Left lung (tissue), 10 donors: ENCODE data around the gene CEACAM19. TPM values are rescaled to one million over a fixed set of nuclear protein-coding genes. Genes with fewer than 3 reads are reported as not detected.
A peak's percentile ranks its signal among the peaks of the same experiment; 100 is the strongest.
"Not testable (repeated sequence)": the region's sequence is repeated elsewhere in the genome, so short reads cannot be mapped to it uniquely, and the experiment has no call there.

Experiments used
- ATAC-seq: fragments of 200-7000 bp; cut with Tn5 transposase; one replicate; pipeline ENCODE4 v1.9.1; 2020; ENCODE audit warnings: moderate library complexity
- DNase-seq, 4 donors: peaks; one replicate each; pipeline ENCODE4 v3.0.0-alpha.2; 2013 to 2020
- H3K27ac ChIP-seq, 2 donors: fragments of 200-600 bp; sonication (generic) in 1 of 2; one replicate each; pipeline versions ENCODE4 v1.5.0 to v1.8.0; 2020 to 2021
- H3K27me3 ChIP-seq, 2 donors: fragments of 200-600 bp; sonication (generic) in 1 of 2; one replicate each; pipeline versions ENCODE4 v1.5.0 to v1.8.0; 2020 to 2021
- H3K36me3 ChIP-seq, 2 donors: fragments of 200-600 bp; sonication (generic) in 1 of 2; one replicate each; pipeline versions ENCODE4 v1.5.0 to v1.8.0; 2020 to 2021
- H3K4me1 ChIP-seq, 2 donors: fragments of 200-600 bp; one replicate each; pipeline ENCODE4 v1.8.0; 2021
- H3K4me3 ChIP-seq, 2 donors: fragments of 200-600 bp; sonication (generic) in 1 of 2; one replicate each; pipeline versions ENCODE4 v1.5.0 to v1.8.0; 2020 to 2021; ENCODE audit warnings: mild to moderate bottlenecking in 1 of 2
- H3K9me3 ChIP-seq, 2 donors: fragments of 200-600 bp; sonication (generic) in 1 of 2; one replicate each; pipeline versions ENCODE4 v1.5.0 to v1.8.0; 2020 to 2021
- CTCF ChIP-seq, 2 donors: fragments of 200-600 bp; sonication (generic) in 1 of 2; IDR thresholded peaks; one replicate each; pipeline versions ENCODE4 v1.5.0 to v1.8.0; 2021; ENCODE audit warnings: antibody characterized with exemption in 2 of 2
- intact Hi-C, 2 donors: fragments of 100-400 bp; cut with DNase I; formaldehyde crosslinking; loops; one replicate each; pipeline versions ENCODE4 v1.11.2 to v1.14.2; 2022
- polyA plus RNA-seq, 6 donors: library from polyadenylated mRNA; unstranded; fragments of 120-200 nt; gene quantifications; one replicate each; pipeline ENCODE4 v1.2.1, GENCODE V29; 2013; ENCODE audit not compliant: insufficient read length in 6 of 6
- total RNA-seq, 2 donors: library from RNA; stranded (reverse); fragmentation: NEBNext Ultra II Directional; extraction: Animal tissue kit (Norgen Biotek cat#: 25700); gene quantifications; one replicate each; pipeline ENCODE4 v1.2.1, GENCODE V29; 2021
- donor health status: DM: no; HTN: yes; CAD: no.
- donor health status: DM: no; HTN: no; CAD: no.

Gene CEACAM19
- total and polyA plus RNA-seq, 8 donors: 4.1 to 21.9 (median 14.6) TPM

- H3K9me3 ChIP-seq: no peaks in the 10 kb centered on the region
- H3K4me1 ChIP-seq: peaks cover 33 to 81% of the 10 kb centered on the region in 2 donors
- TF ChIP-seq CTCF (IDR thresholded peaks at IDR 0.05): no peak
- H3K36me3 ChIP-seq: no peaks in the 10 kb centered on the region
- intact Hi-C loops: no loop called here
- ATAC-seq: no peak
- no peak overlapping the region for H3K4me3 ChIP-seq
- H3K27ac ChIP-seq: no peak overlapping the region
- no peaks in the 10 kb centered on the region for H3K27me3 ChIP-seq
- no peak for DNase-seq
Measured at GRCh38 chr19:44720945-44721344, 49.7 kb downstream of the CEACAM19 start.

- H3K27ac ChIP-seq: peak overlapping the region in 1 of 2 donors; percentile 57
- H3K36me3 ChIP-seq, H3K27me3 ChIP-seq, intact Hi-C loops, H3K4me3 ChIP-seq, H3K9me3 ChIP-seq, DNase-seq, ATAC-seq: not testable (repeated sequence)
- peaks cover 33 to 86% of the 10 kb centered on the region in 2 donors for H3K4me1 ChIP-seq
Measured at GRCh38 chr19:44721369-44721768, 50.1 kb downstream of the CEACAM19 start.

- H3K27me3 ChIP-seq: no peaks in the 10 kb centered on the region
- H3K36me3 ChIP-seq: no peaks in the 10 kb centered on the region
- H3K27ac ChIP-seq: peak overlapping the region; percentile 39 to 57
- no peak overlapping the region for H3K4me3 ChIP-seq
- DNase-seq (peak in 1 of 4 donors; percentile 63), ATAC-seq (no peak)
- intact Hi-C loops: loop anchor here in 1 of 2 donors (2.0 kb wide), 1 partner anchor 50 kb away; no protein-coding TSS in a partner anchor
- peaks cover 33 to 89% of the 10 kb centered on the region in 2 donors for H3K4me1 ChIP-seq
- no peaks in the 10 kb centered on the region for H3K9me3 ChIP-seq
- TF ChIP-seq CTCF (IDR thresholded peaks at IDR 0.05): no peak
Measured at GRCh38 chr19:44722131-44723121, 51.1 kb downstream of the CEACAM19 start.

- Histone ChIP-seq H3K4me1 (peaks cover 30 to 86% of the 10 kb centered on the region in 2 donors), H3K27ac (peak overlapping the region in 1 of 2 donors; percentile 57), H3K36me3 (no peaks in the 10 kb centered on the region), H3K4me3 (no peak overlapping the region), H3K27me3 (no peaks in the 10 kb centered on the region), H3K9me3 (no peaks in the 10 kb centered on the region)
- ATAC-seq: peak; percentile 6
- no peak for TF ChIP-seq CTCF (IDR thresholded peaks at IDR 0.05)
- intact Hi-C loops: loop anchor here in 1 of 2 donors (2.0 kb wide), 1 partner anchor 49 kb away; no protein-coding TSS in a partner anchor
- DNase-seq: no peak
Measured at GRCh38 chr19:44723299-44723951, 52.1 kb downstream of the CEACAM19 start.

- intact Hi-C loops: loop anchor here in 1 of 2 donors (2.0 kb wide), 1 partner anchor 49 kb away; no protein-coding TSS in a partner anchor
- Histone ChIP-seq H3K4me1 (peaks cover 24 to 81% of the 10 kb centered on the region in 2 donors), H3K9me3 (no peaks in the 10 kb centered on the region), H3K36me3 (no peaks in the 10 kb centered on the region), H3K27ac (peak overlapping the region in 1 of 2 donors; percentile 40), H3K27me3 (no peaks in the 10 kb centered on the region), H3K4me3 (peak overlapping the region in 1 of 2 donors; percentile 16)
- TF ChIP-seq CTCF (IDR thresholded peaks at IDR 0.05): peak; percentile 96 to 98
- ATAC-seq (peak; percentile 91), DNase-seq (peak; percentile 70 to 95 (median 86))
Measured at GRCh38 chr19:44723952-44724319, 52.7 kb downstream of the CEACAM19 start.
